ENCODE data around the gene PHB1.
"Not testable (repeated sequence)": the region's sequence is repeated elsewhere in the genome, so short reads cannot be mapped to it uniquely, and the experiment has no call there.

Gene PHB1

GRCh38 chr17:49372425-49372824, 42.3 kb downstream of the PHB1 start:
- DNase-seq = no peak

DNA sequence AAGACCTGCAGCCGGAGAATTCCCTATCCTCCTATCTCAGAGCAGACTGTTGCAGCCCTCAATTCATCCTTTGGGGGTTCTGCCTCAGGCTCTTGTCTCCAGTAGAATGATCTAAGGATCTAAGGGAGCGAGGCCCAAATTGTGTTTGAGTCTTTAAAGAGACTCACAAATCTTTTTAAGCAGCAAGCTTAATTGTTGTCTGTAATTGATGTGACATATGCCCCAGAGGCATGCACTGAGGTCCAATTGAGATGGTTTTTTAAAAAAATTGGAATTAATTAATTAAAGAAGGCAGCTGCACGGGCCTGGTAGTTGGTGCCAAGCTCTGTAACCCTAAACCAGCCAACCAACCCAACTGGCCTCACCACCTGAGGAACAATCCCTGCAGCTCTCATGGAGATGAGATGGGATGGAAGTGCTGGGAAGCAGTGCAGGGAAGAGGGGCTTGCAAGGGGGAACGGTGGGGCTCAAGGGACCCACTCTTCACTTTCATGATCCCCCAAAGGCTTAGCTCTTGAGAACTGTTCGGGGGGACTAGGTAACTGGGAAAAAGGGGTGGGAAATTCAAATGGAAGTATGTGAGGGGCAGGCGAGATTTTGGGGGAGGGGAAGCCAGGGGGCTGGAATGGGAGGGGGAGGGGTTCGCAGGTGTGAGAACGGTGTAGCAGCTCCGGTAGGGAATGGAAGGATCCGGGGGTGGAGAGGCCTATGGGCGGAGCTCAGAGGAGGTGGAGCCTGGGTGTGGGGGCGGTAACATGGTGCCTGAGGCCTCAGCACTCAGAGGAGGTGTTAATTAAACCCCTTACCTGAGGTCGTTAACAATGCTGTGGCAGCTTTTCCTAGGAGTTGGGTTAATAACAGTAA, 43.5 kb downstream of the PHB1 start:
- no peak for DNase-seq

GRCh38 chr17:49369760-49370159, 44.9 kb downstream of the PHB1 start:
- no peak for DNase-seq

DNA sequence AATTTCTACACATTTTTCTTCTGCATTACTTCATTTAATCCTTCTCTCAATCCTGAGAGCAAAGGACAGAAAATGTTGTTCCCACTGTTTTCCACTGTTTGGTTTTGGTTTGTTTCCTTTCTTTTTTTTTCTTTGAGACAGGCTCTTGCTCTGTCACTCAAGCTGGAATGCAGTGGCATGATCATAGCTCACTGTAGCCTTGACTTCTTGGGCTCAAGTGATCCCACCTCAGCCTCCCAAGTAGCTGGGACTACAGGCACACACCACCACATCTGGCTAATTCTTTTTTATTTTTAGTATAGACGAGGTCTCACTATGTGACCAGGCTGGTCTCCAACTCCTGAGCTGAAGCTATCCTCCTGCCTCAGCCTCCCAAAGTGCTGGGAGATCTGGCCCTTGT, 45.6 kb downstream of the PHB1 start:
- DNase-seq = no peak

GRCh38 chr17:49365667-49366066, 49.0 kb downstream of the PHB1 start:
- DNase-seq = peak; percentile 59

DNA sequence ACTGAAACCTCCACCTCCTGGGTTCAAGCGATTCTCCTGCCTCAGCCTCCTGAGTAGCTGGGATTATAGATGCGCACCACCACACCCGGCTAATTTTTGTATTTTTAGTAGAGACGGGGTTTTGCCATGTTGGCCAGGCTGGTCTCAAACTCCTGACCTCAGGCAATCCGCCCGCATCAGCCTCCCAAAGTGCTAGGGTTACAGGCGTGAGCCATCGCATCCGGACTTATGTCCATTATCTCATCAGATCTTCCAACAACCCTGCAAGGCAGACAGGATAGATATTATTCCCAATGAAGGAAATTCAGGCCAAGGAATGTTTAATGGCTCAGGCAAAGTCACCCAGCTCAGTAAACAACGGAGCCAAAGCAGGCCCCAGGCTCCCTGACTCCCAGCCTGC, 49.6 kb downstream of the PHB1 start:
- DNase-seq = not testable (repeated sequence)

- no peak for DNase-seq
These were observed 50.6 kb downstream of the PHB1 start for GRCh38 chr17:49364119-49364518.

DNA sequence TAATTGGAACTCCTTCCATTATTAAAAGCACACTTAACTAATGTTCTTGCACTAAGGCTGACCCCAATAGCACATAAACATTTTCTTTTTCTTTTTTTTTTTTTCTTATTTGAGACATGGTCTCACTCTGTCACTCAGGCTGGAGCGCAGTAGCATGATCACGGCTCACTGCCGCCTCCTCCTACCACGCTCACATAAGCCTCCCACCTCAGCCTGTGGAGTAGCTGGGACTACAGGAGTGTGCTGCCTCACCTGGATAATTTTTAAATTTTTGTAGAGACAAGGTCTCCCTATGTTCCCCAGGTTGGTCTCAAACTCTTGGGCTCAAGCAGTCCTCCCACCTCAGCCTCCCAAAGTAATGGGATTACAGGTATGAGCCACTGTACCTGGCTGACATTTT, 51.4 kb downstream of the PHB1 start:
- DNase-seq = no peak

DNA sequence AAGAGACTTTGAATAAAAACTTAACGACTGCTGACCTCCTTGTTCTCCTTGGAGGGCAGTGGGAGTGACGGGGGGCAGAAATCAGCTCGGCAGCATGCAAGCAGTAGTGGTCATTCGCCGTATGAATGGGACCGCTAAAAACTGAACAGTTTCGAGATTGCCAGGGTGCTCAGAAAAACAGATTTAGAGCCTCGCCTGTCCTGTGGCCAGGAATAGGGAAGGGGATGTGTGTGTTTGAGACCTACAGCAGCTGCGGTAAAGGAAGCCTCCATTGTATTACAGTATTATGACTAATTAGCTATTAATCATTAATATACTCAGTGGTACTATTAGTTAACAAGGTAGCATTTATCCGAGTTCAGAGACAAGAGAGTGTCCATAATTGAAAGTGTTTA, 52.0 kb downstream of the PHB1 start:
- DNase-seq = no peak

GRCh38 chr17:49361902-49362722, 52.6 kb downstream of the PHB1 start, which contains the start of gene ZNF652:
Gene ZNF652 (minus strand): TSS chr17:49362250. CDS start chr17:49317725, 44,525 bp downstream.
- DNase-seq = peak; percentile 98

- DNase-seq = peak; percentile 89
These were observed 53.4 kb downstream of the PHB1 start for GRCh38 chr17:49361129-49361901.

DNA sequence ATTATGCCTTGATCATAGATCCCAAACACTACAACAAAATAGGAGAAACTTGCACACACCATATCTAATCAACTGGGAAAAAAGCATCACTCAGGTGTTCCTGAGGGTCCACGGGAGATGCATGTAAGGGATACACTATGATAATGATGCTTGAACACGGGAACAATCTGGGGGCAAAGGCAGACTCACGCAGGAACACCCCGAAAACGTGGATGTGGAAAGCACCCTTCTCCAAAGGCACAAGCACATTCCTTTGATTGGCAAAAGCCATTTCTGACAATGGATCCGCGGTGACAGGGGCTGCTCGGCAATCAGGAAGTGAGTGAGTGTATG, 53.9 kb downstream of the PHB1 start:
- no peak for DNase-seq

DNA sequence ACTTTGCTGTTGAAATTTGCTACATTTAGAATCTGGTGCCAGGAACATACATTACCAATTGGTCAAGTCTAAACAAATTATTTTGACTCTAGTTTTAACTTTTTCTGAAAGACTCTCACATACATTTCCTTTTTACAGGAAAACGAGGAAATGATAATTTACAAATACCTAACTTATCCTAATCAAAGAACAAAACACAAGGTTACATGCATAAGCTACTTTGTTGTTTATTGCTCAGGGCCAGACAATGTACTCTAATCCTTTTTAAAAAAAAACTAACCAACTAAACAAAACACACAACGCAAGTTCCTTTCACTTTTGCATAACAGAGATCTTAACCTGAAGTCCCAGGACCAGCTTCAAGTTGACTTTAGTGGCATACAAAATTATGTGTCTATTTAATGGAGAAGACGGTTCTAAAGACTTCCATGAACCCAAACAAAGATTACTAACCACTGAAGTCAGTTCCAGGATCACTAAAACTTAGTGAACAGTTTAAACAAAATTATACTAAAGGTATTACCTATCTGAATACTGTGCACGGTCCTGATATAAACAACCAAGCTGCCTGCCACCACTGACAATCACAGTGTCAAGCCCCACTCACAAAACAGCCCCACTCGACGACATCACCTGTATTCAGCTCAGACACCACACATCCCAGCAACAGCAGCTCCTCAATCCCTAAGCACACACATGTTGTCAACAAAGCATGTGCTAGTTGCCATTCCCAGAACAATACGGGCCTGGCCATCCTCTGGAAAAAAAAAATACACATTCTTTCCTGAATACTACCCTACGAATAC, 54.5 kb downstream of the PHB1 start:
- peak; percentile 29 for DNase-seq

DNA sequence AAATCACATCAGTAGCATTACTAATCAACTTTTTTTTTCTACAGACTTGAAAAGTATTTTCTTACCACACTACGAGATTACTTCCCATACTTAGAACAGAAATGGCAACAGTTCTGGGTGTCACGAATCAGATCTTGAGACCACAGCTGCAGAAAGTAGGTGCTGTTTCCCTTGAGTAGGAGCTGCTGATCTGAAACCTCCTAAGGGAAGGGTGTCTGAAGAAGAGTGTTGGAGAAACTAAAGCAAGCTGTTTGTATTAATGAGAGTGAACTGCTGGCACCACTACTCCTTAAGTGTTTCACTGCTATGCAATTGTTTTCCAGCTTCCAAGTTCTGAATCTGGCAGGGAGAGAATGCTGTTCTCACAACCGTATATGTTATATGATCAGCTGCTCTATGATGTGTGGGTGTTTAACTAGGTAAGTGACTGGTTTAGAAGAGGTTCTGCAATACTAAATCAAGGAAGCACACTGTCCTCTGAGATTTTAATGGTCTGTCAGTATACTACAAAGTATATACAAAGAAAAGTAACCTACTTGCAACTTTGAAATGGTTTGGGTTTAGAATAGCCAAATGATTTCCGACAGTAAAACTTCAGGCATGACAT, 55.9 kb downstream of the PHB1 start:
- peak; percentile 34 for DNase-seq

- no peak for DNase-seq
These were observed 57.2 kb downstream of the PHB1 start for GRCh38 chr17:49357516-49357915.

DNA sequence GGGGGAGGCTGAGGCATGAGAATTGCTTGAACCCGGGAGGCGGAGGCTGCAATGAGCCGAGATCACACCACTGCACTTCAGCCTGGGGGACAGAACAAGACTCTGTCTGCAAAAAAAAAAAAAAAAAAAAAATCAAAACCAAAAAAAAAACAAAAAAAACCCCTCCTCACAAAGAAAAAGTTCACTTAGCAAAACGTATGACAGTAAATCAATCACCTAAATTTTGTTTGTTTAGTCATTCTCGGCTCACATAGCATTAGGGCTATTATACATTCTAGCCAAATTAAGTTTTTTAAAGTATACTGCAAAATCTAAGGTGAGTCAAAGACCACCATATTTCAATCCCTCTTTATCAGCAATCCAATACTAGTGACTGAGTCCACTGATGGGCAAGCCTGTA, 58.4 kb downstream of the PHB1 start:
- no peak for DNase-seq

Data from CD4-positive, alpha-beta T cell treated with Interleukin-12 subunit alpha and Interleukin-12 subunit beta, for 1 hour (primary cell).